ENCODE measurements around the gene CA11. TPM values are rescaled to one million over a fixed set of nuclear protein-coding genes. Genes with fewer than 3 reads are reported as not detected.

CA11 gene
- total and polyA plus RNA-seq, 2 experiments from 2014 or later: 8.8 to 29.7 TPM

DNA sequence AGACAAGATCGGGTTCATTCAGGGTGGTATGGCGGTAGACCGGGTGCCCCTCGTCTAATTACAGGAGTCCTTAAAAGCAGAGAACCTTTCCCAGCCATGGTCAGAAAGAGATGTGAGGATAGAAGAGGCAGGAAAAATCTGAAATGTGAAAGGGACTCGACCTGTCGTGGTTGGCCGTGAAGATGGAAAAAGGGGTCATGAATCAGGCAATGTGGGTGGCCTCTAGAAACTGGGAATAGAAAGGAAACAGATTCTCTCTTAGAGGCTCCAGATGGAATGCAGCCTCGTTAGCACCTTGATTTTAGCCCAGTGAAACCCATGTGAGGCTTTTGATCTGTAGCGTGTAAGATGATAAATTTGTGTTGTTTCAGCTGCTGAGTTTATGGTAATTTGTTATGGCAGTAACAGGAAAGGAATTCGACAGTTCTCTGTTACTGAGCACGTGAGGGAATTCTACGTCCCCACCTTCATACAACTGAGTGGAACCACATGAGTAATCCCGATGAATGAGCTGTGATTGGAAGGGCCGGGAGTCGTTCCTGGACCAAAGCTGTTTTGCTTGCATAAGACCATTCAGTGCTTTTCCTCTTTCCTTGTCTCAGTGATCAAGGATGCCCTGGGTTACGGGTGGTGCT is 11.0 kb upstream of the CA11 start:
- Histone ChIP-seq H3K4me2 (no peak overlapping the region), H3K36me3 (ENCODE audit: insufficient read depth) (no peaks in the 10 kb centered on the region), H3K4me3 (no peak overlapping the region), H4K20me1 (replicated peaks; ENCODE audit: insufficient read depth) (no peaks in the 10 kb centered on the region), H3K4me1 (ENCODE audit: insufficient read depth) (no peaks in the 10 kb centered on the region), H3K9me2 (ENCODE audit: insufficient read depth) (no peaks in the 10 kb centered on the region), H3K27ac (ENCODE audit: low read depth) (no peak overlapping the region), H3K79me2 (replicated peaks; ENCODE audit: insufficient read depth) (no peaks in the 10 kb centered on the region), H3F3A (replicated peaks; ENCODE audit: low read depth) (no peaks in the 10 kb centered on the region), H3K27me3 (ENCODE audit: insufficient read depth) (no peaks in the 10 kb centered on the region), H2AFZ (peak overlapping the region; percentile 11; the same call in 1 of the 2 replicates)
- Mint-ChIP-seq H3K27me3 (ENCODE audit: insufficient read depth, low read depth, poor library complexity) (peaks cover 9% of the 10 kb centered on the region), H3K4me3 (no peak overlapping the region), H3K36me3 (ENCODE audit: low read depth) (peaks cover 4% of the 10 kb centered on the region; the same call in 2 of the 3 replicates), H3K4me1 (peaks cover 11% of the 10 kb centered on the region), H3K27ac (no peak overlapping the region), H3K9me3 (peaks cover 8% of the 10 kb centered on the region)
- DNase-seq (ENCODE audit: low spot score) (no peak), ATAC-seq (peak; percentile 18; the same call in 2 of the 3 replicates)
- TF ChIP-seq, protein P1, sequence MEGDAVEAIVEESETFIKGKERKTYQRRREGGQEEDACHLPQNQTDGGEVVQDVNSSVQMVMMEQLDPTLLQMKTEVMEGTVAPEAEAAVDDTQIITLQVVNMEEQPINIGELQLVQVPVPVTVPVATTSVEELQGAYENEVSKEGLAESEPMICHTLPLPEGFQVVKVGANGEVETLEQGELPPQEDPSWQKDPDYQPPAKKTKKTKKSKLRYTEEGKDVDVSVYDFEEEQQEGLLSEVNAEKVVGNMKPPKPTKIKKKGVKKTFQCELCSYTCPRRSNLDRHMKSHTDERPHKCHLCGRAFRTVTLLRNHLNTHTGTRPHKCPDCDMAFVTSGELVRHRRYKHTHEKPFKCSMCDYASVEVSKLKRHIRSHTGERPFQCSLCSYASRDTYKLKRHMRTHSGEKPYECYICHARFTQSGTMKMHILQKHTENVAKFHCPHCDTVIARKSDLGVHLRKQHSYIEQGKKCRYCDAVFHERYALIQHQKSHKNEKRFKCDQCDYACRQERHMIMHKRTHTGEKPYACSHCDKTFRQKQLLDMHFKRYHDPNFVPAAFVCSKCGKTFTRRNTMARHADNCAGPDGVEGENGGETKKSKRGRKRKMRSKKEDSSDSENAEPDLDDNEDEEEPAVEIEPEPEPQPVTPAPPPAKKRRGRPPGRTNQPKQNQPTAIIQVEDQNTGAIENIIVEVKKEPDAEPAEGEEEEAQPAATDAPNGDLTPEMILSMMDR (conservative IDR thresholded peaks at IDR 0.05; ENCODE audit: low read depth in 2 of 2): no peak
- no peak for TF ChIP-seq NANOG (IDR thresholded peaks at IDR 0.05; ENCODE audit: borderline replicate concordance)
- TF ChIP-seq CREB1 (CRISPR knock-in tag; IDR thresholded peaks at IDR 0.05; ENCODE audit: low read depth): no peak
- TF ChIP-seq EZH2phosphoT487 (IDR thresholded peaks at IDR 0.05; ENCODE audit: unreplicated experiment): no peak
- no peak for TF ChIP-seq ZNF114 (CRISPR knock-in tag; IDR thresholded peaks at IDR 0.05)
- no peak for TF ChIP-seq POLR2AphosphoS5 (IDR thresholded peaks at IDR 0.05; ENCODE audit: low read depth)
- TF ChIP-seq, protein P2, sequence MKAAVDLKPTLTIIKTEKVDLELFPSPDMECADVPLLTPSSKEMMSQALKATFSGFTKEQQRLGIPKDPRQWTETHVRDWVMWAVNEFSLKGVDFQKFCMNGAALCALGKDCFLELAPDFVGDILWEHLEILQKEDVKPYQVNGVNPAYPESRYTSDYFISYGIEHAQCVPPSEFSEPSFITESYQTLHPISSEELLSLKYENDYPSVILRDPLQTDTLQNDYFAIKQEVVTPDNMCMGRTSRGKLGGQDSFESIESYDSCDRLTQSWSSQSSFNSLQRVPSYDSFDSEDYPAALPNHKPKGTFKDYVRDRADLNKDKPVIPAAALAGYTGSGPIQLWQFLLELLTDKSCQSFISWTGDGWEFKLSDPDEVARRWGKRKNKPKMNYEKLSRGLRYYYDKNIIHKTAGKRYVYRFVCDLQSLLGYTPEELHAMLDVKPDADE (IDR thresholded peaks at IDR 0.05): no peak
- TF ChIP-seq, protein P3, sequence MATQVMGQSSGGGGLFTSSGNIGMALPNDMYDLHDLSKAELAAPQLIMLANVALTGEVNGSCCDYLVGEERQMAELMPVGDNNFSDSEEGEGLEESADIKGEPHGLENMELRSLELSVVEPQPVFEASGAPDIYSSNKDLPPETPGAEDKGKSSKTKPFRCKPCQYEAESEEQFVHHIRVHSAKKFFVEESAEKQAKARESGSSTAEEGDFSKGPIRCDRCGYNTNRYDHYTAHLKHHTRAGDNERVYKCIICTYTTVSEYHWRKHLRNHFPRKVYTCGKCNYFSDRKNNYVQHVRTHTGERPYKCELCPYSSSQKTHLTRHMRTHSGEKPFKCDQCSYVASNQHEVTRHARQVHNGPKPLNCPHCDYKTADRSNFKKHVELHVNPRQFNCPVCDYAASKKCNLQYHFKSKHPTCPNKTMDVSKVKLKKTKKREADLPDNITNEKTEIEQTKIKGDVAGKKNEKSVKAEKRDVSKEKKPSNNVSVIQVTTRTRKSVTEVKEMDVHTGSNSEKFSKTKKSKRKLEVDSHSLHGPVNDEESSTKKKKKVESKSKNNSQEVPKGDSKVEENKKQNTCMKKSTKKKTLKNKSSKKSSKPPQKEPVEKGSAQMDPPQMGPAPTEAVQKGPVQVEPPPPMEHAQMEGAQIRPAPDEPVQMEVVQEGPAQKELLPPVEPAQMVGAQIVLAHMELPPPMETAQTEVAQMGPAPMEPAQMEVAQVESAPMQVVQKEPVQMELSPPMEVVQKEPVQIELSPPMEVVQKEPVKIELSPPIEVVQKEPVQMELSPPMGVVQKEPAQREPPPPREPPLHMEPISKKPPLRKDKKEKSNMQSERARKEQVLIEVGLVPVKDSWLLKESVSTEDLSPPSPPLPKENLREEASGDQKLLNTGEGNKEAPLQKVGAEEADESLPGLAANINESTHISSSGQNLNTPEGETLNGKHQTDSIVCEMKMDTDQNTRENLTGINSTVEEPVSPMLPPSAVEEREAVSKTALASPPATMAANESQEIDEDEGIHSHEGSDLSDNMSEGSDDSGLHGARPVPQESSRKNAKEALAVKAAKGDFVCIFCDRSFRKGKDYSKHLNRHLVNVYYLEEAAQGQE (IDR thresholded peaks at IDR 0.05; ENCODE audit: unreplicated experiment): no peak
- TF ChIP-seq EZH2 (IDR thresholded peaks at IDR 0.05; ENCODE audit: low read depth, unreplicated experiment): no peak
- TF ChIP-seq, protein P4, sequence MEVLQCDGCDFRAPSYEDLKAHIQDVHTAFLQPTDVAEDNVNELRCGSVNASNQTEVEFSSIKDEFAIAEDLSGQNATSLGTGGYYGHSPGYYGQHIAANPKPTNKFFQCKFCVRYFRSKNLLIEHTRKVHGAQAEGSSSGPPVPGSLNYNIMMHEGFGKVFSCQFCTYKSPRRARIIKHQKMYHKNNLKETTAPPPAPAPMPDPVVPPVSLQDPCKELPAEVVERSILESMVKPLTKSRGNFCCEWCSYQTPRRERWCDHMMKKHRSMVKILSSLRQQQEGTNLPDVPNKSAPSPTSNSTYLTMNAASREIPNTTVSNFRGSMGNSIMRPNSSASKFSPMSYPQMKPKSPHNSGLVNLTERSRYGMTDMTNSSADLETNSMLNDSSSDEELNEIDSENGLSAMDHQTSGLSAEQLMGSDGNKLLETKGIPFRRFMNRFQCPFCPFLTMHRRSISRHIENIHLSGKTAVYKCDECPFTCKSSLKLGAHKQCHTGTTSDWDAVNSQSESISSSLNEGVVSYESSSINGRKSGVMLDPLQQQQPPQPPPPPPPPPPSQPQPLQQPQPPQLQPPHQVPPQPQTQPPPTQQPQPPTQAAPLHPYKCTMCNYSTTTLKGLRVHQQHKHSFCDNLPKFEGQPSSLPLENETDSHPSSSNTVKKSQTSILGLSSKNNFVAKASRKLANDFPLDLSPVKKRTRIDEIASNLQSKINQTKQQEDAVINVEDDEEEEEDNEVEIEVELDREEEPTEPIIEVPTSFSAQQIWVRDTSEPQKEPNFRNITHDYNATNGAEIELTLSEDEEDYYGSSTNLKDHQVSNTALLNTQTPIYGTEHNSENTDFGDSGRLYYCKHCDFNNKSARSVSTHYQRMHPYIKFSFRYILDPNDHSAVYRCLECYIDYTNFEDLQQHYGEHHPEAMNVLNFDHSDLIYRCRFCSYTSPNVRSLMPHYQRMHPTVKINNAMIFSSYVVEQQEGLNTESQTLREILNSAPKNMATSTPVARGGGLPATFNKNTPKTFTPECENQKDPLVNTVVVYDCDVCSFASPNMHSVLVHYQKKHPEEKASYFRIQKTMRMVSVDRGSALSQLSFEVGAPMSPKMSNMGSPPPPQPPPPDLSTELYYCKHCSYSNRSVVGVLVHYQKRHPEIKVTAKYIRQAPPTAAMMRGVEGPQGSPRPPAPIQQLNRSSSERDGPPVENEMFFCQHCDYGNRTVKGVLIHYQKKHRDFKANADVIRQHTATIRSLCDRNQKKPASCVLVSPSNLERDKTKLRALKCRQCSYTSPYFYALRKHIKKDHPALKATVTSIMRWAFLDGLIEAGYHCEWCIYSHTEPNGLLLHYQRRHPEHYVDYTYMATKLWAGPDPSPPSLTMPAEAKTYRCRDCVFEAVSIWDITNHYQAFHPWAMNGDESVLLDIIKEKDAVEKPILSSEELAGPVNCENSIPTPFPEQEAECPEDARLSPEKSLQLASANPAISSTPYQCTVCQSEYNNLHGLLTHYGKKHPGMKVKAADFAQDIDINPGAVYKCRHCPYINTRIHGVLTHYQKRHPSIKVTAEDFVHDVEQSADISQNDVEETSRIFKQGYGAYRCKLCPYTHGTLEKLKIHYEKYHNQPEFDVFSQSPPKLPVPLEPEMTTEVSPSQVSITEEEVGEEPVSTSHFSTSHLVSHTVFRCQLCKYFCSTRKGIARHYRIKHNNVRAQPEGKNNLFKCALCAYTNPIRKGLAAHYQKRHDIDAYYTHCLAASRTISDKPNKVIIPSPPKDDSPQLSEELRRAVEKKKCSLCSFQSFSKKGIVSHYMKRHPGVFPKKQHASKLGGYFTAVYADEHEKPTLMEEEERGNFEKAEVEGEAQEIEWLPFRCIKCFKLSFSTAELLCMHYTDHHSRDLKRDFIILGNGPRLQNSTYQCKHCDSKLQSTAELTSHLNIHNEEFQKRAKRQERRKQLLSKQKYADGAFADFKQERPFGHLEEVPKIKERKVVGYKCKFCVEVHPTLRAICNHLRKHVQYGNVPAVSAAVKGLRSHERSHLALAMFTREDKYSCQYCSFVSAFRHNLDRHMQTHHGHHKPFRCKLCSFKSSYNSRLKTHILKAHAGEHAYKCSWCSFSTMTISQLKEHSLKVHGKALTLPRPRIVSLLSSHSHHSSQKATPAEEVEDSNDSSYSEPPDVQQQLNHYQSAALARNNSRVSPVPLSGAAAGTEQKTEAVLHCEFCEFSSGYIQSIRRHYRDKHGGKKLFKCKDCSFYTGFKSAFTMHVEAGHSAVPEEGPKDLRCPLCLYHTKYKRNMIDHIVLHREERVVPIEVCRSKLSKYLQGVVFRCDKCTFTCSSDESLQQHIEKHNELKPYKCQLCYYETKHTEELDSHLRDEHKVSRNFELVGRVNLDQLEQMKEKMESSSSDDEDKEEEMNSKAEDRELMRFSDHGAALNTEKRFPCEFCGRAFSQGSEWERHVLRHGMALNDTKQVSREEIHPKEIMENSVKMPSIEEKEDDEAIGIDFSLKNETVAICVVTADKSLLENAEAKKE (CRISPR knock-in tag; IDR thresholded peaks at IDR 0.05): no peak
- TF ChIP-seq ZNF331 (CRISPR knock-in tag; IDR thresholded peaks at IDR 0.05; ENCODE audit: low read depth): no peak

All from GM23338 (cell line).